Right atrium auricular region (tissue), 2 donors: Measurements from ENCODE around the gene GLI3. TPM values are rescaled to one million over a fixed set of nuclear protein-coding genes. Genes with fewer than 3 reads are reported as not detected.

ENCODE experiments used
- DNase-seq: peaks from one replicate; pipeline ENCODE4 v3.0.0-alpha.2; 2019; ENCODE audit warnings: low spot score
- H3K27ac ChIP-seq, 2 donors: fragments of 200-600 bp; sonication (generic); 1 replicate in 1 of 2; 2 replicates in 1 of 2; pipeline ENCODE4 v1.5.1; 2016 to 2019
- H3K27me3 ChIP-seq, 2 donors: fragments of 200-600 bp; sonication (generic); one replicate each; pipeline versions ENCODE4 v1.5.1 to v1.6.0; 2017 to 2019
- H3K36me3 ChIP-seq: fragments of 200-600 bp; sonication (generic); one replicate; pipeline ENCODE4 v1.5.1; 2016
- H3K4me1 ChIP-seq, 2 donors: fragments of 200-600 bp; sonication (generic); one replicate each; pipeline versions ENCODE4 v1.5.1 to v1.6.0; 2017 to 2019
- H3K4me3 ChIP-seq, 2 donors: fragments of 200-600 bp; sonication (generic); 1 replicate in 1 of 2; 2 replicates in 1 of 2; pipeline ENCODE4 v1.5.1; 2017 to 2019; ENCODE audit warnings: mild to moderate bottlenecking in 1 of 2, moderate library complexity in 1 of 2
- H3K9me3 ChIP-seq, 2 donors: fragments of 200-600 bp; sonication (generic); one replicate each; pipeline ENCODE4 v1.5.1; 2019
- total RNA-seq, 2 donors: library from RNA; depleted of rRNA; stranded (reverse); fragments of >200 nt; gene quantifications; one replicate each; pipeline ENCODE4 v1.1.0, GENCODE V29; 2016
- TF ChIP-seq, protein P1 (sequence below), 2 donors: fragments of 200-600 bp; sonication (generic); IDR thresholded peaks; one replicate each; pipeline ENCODE4 v1.5.1; 2019; ENCODE audit warnings: antibody characterized with exemption in 2 of 2

The GLI3 gene
- 1 to 10 TPM; 1.5 to 2.0 TPM for total RNA-seq

GRCh38 chr7:42236976-42237810 lies at the start of gene GLI3:
TSS of gene GLI3 (minus strand) at chr7:42237209. CDS start at chr7:42223253, 13,956 bp downstream.
- peaks cover 0 to 8% of the 10 kb centered on the region in 2 donors for H3K4me1 ChIP-seq
- H3K27me3 ChIP-seq: no peaks in the 10 kb centered on the region
- no peaks in the 10 kb centered on the region for H3K36me3 ChIP-seq
- H3K4me3 ChIP-seq: peak within 1 kb of the TSS; percentile 63 to 69
- peak within 1 kb of the TSS; percentile 88 to 91 for H3K27ac ChIP-seq
- peak; percentile 77 for DNase-seq
- no peaks in the 10 kb centered on the region for H3K9me3 ChIP-seq
- TF ChIP-seq, protein P1, sequence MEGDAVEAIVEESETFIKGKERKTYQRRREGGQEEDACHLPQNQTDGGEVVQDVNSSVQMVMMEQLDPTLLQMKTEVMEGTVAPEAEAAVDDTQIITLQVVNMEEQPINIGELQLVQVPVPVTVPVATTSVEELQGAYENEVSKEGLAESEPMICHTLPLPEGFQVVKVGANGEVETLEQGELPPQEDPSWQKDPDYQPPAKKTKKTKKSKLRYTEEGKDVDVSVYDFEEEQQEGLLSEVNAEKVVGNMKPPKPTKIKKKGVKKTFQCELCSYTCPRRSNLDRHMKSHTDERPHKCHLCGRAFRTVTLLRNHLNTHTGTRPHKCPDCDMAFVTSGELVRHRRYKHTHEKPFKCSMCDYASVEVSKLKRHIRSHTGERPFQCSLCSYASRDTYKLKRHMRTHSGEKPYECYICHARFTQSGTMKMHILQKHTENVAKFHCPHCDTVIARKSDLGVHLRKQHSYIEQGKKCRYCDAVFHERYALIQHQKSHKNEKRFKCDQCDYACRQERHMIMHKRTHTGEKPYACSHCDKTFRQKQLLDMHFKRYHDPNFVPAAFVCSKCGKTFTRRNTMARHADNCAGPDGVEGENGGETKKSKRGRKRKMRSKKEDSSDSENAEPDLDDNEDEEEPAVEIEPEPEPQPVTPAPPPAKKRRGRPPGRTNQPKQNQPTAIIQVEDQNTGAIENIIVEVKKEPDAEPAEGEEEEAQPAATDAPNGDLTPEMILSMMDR (IDR thresholded peaks at IDR 0.05): peak in 1 of 2 donors; percentile 29

DNA sequence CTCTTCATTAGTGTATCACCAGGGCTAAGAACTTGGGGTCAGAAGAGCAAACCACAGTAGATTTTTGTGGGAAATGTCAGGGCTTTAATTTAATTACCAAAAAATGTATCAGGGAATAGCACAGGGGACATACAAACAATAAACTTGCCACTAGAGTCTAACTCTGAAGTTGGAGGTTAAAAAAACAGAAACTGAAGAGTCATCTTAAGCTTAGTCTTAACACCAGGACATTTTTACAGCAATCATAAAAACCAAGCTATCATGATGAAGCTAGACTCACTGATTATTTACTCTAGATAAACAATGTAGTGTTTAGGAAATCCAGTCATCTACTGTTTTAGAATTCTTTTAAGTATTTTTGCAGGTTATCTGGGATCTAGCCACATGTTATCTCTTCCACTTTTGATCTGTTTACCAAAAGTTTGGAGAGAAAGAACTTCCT lies 48.4 kb upstream of the GLI3 start:
- H3K4me1 ChIP-seq: no peaks in the 10 kb centered on the region
- no peak for DNase-seq
- H3K27me3 ChIP-seq: no peaks in the 10 kb centered on the region
- no peaks in the 10 kb centered on the region for H3K9me3 ChIP-seq
- no peak overlapping the region for H3K4me3 ChIP-seq
- TF ChIP-seq, protein P1 (IDR thresholded peaks at IDR 0.05): no peak
- H3K27ac ChIP-seq: no peak overlapping the region
- H3K36me3 ChIP-seq: no peaks in the 10 kb centered on the region

- Histone ChIP-seq H3K4me1 (no peaks in the 10 kb centered on the region), H3K27me3 (no peaks in the 10 kb centered on the region), H3K36me3 (no peaks in the 10 kb centered on the region), H3K4me3 (no peak overlapping the region), H3K27ac (no peak overlapping the region), H3K9me3 (no peaks in the 10 kb centered on the region)
- no peak for DNase-seq
- TF ChIP-seq, protein P1 (IDR thresholded peaks at IDR 0.05): no peak
These were observed 46.5 kb upstream of the GLI3 start for GRCh38 chr7:42283553-42283952.

DNA sequence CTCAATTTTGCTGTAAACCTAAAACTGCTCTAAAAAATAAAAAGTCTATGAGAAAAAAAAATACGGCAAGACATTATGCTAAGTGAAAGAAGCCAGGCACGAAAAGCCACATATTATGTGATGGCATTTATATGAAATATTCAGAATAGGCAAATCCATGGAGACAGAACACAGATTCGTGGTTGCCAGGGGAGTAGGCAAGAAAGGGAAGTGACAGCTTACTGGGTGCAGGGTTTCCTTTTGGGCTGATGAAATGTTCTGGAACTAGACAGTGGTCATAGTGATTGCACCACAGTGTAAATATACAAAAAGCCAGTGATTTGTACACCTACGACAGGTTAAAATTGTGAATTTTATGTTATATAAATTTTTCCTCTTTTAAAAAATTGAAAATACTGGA lies 41.3 kb upstream of the GLI3 start:
- H3K9me3 ChIP-seq: no peaks in the 10 kb centered on the region
- H3K36me3 ChIP-seq: no peaks in the 10 kb centered on the region
- TF ChIP-seq, protein P1 (IDR thresholded peaks at IDR 0.05): no peak
- DNase-seq: no peak
- H3K27me3 ChIP-seq: no peaks in the 10 kb centered on the region
- H3K4me1 ChIP-seq: no peaks in the 10 kb centered on the region
- no peak overlapping the region for H3K27ac ChIP-seq
- no peak overlapping the region for H3K4me3 ChIP-seq

DNA sequence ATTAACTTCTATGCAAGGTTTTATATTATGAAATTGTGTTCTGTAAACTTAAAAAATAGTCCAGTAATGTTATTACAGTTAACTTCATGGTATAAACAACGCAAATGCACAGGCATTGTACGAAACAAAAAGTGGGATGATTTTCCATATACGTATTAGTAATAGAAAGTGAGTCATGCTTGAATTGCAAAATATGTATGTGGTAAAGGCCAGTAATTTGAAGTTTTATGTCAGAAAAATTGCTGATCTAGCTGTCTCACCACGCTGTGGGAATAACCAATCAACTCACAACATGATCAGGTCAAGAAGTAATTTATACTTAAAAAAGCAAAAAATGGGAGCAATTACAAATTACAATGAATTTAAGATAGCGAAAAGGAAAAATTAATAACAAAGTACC lies 37.0 kb upstream of the GLI3 start:
- TF ChIP-seq, protein P1 (IDR thresholded peaks at IDR 0.05): no peak

More for the DNA sequence above, 37.0 kb upstream of the GLI3 start:
- Histone ChIP-seq H3K27me3 (no peaks in the 10 kb centered on the region), H3K9me3 (no peaks in the 10 kb centered on the region), H3K4me1 (no peaks in the 10 kb centered on the region), H3K36me3 (no peaks in the 10 kb centered on the region), H3K4me3 (no peak overlapping the region), H3K27ac (no peak overlapping the region)
- DNase-seq: no peak
